ENCODE results near the gene THRB.

THRB gene

DNA sequence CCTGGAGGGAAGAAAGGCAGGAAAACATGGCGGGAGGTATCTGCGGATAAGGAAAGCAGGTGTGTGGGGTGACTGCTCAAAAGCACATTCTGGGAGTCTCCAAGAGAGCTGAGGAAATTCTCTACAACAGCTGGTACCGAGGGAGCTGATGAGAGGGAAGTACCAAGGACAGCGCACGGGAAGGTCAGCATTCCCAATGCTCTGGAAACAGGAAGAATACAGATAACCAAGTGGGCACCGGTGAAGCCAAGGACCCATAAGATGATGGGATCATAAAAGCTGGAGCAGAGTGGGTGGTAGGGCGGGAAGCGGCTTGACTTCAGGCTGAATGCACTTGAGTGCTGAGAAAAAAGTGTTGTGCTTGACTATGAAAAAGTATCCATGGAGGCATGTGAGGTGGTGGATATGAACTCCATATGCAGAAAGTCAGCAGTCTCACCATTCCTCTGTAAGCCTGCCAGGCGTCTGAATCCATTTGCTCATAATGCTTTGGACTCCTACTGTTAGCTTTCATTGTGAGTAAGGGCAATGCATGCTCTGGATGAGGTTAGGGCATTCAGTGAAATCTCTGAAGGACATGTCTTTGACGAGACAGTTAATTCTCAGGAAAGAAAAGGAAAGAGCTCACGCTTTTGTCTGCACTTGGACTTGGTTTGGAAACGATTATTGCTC, 334.1 kb downstream of the THRB start:
- Histone ChIP-seq H3K36me3 (ENCODE audit: low read length) (no peaks in the 10 kb centered on the region), H4K20me1 (ENCODE audit: low read depth, low read length) (no peaks in the 10 kb centered on the region)

DNA sequence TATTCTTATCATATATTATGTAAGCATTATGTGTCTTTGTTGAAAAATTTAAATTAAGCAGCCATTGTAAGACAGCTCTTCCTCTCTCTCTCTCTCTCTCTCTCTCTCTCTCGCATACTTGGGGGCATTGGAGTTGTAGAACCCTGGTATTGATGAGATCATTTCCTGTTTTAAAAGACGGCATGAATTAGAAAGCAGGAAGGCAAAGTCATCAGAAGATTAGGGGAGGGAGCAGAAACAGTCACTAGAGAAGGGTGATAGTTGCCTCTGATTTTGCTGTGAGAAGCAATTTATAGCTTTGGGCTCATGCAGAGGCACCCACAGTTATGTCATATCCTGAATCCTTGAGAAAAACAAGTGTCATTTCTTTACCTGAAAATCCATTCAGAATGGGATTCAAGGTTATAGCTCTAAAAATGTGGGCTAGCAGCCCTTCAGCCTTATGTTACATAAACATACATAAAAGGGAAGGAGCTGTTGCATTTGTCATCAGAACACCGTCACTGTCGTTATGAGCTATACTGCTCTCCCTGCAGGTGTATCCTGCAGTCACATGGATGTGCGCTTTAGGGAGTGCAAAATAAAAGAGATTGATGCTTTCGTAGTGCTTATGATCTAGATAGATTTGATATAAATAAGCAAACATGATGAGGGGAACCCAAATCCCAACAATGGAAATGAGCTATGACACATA, 335.7 kb downstream of the THRB start:
- no peak overlapping the region for H3K27ac ChIP-seq (ENCODE audit: low read depth, low read length)
- no peak overlapping the region for H3K4me2 ChIP-seq (ENCODE audit: low read depth, low read length, poor library complexity, severe bottlenecking)
- no peak overlapping the region for H2AFZ ChIP-seq (ENCODE audit: low read depth, low read length, severe bottlenecking)
- H3K79me2 ChIP-seq (ENCODE audit: insufficient read depth, low read length) = no peaks in the 10 kb centered on the region
- TF ChIP-seq EZH2phosphoT487 (conservative IDR thresholded peaks at IDR 0.05; ENCODE audit: low read length) = no peak
- TF ChIP-seq, protein P1, sequence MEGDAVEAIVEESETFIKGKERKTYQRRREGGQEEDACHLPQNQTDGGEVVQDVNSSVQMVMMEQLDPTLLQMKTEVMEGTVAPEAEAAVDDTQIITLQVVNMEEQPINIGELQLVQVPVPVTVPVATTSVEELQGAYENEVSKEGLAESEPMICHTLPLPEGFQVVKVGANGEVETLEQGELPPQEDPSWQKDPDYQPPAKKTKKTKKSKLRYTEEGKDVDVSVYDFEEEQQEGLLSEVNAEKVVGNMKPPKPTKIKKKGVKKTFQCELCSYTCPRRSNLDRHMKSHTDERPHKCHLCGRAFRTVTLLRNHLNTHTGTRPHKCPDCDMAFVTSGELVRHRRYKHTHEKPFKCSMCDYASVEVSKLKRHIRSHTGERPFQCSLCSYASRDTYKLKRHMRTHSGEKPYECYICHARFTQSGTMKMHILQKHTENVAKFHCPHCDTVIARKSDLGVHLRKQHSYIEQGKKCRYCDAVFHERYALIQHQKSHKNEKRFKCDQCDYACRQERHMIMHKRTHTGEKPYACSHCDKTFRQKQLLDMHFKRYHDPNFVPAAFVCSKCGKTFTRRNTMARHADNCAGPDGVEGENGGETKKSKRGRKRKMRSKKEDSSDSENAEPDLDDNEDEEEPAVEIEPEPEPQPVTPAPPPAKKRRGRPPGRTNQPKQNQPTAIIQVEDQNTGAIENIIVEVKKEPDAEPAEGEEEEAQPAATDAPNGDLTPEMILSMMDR (IDR thresholded peaks at IDR 0.05; ENCODE audit: insufficient read depth, low read length, poor library complexity, severe bottlenecking) = no peak
- H4K20me1 ChIP-seq (ENCODE audit: low read depth, low read length) = no peaks in the 10 kb centered on the region
- H3K36me3 ChIP-seq (ENCODE audit: low read length) = no peaks in the 10 kb centered on the region
- H3K9me2 ChIP-seq (replicated peaks; ENCODE audit: insufficient read depth, low read length) = no peaks in the 10 kb centered on the region
- H3K27me3 ChIP-seq (ENCODE audit: low read length) = no peaks in the 10 kb centered on the region
- no peaks in the 10 kb centered on the region for H3K9me3 ChIP-seq (ENCODE audit: insufficient read depth, low read length)
- H3K4me3 ChIP-seq (ENCODE audit: insufficient read depth, low read length, poor library complexity, severe bottlenecking) = no peak overlapping the region
- H3K9ac ChIP-seq (ENCODE audit: low read length) = no peak overlapping the region
- no peaks in the 10 kb centered on the region for H3F3A ChIP-seq (ENCODE audit: insufficient read depth)

More for the DNA sequence above, 334.1 kb downstream of the THRB start:
- TF ChIP-seq, protein P1 (IDR thresholded peaks at IDR 0.05; ENCODE audit: insufficient read depth, low read length, poor library complexity, severe bottlenecking) = no peak
- no peak for TF ChIP-seq EZH2phosphoT487 (conservative IDR thresholded peaks at IDR 0.05; ENCODE audit: low read length)
- no peaks in the 10 kb centered on the region for H3K27me3 ChIP-seq (ENCODE audit: low read length)
- no peaks in the 10 kb centered on the region for H3K9me3 ChIP-seq (ENCODE audit: insufficient read depth, low read length)
- no peak overlapping the region for H3K9ac ChIP-seq (ENCODE audit: low read length)
- no peaks in the 10 kb centered on the region for H3F3A ChIP-seq (ENCODE audit: insufficient read depth)
- H3K4me3 ChIP-seq (ENCODE audit: insufficient read depth, low read length, poor library complexity, severe bottlenecking) = no peak overlapping the region
- no peak overlapping the region for H2AFZ ChIP-seq (ENCODE audit: low read depth, low read length, severe bottlenecking)
- H3K9me2 ChIP-seq (replicated peaks; ENCODE audit: insufficient read depth, low read length) = no peaks in the 10 kb centered on the region
- H3K4me2 ChIP-seq (ENCODE audit: low read depth, low read length, poor library complexity, severe bottlenecking) = no peak overlapping the region
- H3K27ac ChIP-seq (ENCODE audit: low read depth, low read length) = no peak overlapping the region
- no peaks in the 10 kb centered on the region for H3K79me2 ChIP-seq (ENCODE audit: insufficient read depth, low read length)

DNA sequence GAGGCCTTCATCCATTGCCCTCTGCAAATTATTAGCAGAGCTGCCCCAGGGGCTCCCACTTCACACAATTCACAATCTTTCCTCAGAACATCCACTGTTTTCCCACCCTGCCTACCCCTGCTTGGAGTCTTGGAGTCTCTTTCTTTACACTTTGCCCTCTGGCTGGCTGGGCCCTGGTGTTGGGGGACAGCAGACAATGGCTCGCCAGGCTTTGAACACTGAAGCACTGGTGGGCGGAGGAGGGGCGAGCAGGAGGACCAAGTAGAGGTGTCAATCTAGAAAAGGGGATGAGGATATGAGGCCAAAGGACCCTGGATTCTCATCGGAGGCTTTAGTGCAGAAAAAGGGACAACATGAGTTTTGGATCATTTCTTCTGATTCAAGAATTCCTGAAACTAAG, 337.5 kb downstream of the THRB start:
- H3K4me3 ChIP-seq (ENCODE audit: insufficient read depth, low read length, poor library complexity, severe bottlenecking) = no peak overlapping the region
- H3K9me2 ChIP-seq (replicated peaks; ENCODE audit: insufficient read depth, low read length) = no peaks in the 10 kb centered on the region
- H3K9ac ChIP-seq (ENCODE audit: low read length) = no peak overlapping the region
- TF ChIP-seq EZH2phosphoT487 (conservative IDR thresholded peaks at IDR 0.05; ENCODE audit: low read length) = no peak
- TF ChIP-seq, protein P1 (IDR thresholded peaks at IDR 0.05; ENCODE audit: insufficient read depth, low read length, poor library complexity, severe bottlenecking) = no peak
- H3K9me3 ChIP-seq (ENCODE audit: insufficient read depth, low read length) = no peaks in the 10 kb centered on the region
- H3K27ac ChIP-seq (ENCODE audit: low read depth, low read length) = no peak overlapping the region
- no peaks in the 10 kb centered on the region for H4K20me1 ChIP-seq (ENCODE audit: low read depth, low read length)
- H3K36me3 ChIP-seq (ENCODE audit: low read length) = no peaks in the 10 kb centered on the region
- no peak overlapping the region for H3K4me2 ChIP-seq (ENCODE audit: low read depth, low read length, poor library complexity, severe bottlenecking)
- no peak overlapping the region for H2AFZ ChIP-seq (ENCODE audit: low read depth, low read length, severe bottlenecking)
- H3K79me2 ChIP-seq (ENCODE audit: insufficient read depth, low read length) = no peaks in the 10 kb centered on the region
- no peaks in the 10 kb centered on the region for H3K27me3 ChIP-seq (ENCODE audit: low read length)
- H3F3A ChIP-seq (ENCODE audit: insufficient read depth) = no peaks in the 10 kb centered on the region

All from SU-DHL-6 (cell line).